IMR-90 (cell line): ENCODE data around the gene TDRKH.

ENCODE experiments used
- CTCF ChIP-seq: conservative IDR thresholded peaks from 2 replicates; pipeline ENCODE4 v1.5.1; 2012; ENCODE audit warnings: mild to moderate bottlenecking, low read depth, low read length, improper control_type of control experiment
- FOS ChIP-seq: fragments of 150-350 bp; IDR thresholded peaks from 2 replicates; pipeline ENCODE4 v1.6.1; 2016; ENCODE audit warnings: low read depth, low read length
- MAFK ChIP-seq: IDR thresholded peaks from 2 replicates; pipeline ENCODE4 v1.6.1; 2012; ENCODE audit warnings: low read depth, low read length, improper control_type of control experiment
- NFE2L2 ChIP-seq: fragments of 150-350 bp; IDR thresholded peaks from 2 replicates; pipeline ENCODE4 v1.6.1; 2016; ENCODE audit warnings: low read depth, mild to moderate bottlenecking, low read length
- POLR2A ChIP-seq: IDR thresholded peaks from 2 replicates; pipeline ENCODE4 v1.6.1; 2012; ENCODE audit warnings: mild to moderate bottlenecking, low read depth, low read length
- RAD21 ChIP-seq: IDR thresholded peaks from 2 replicates; pipeline ENCODE4 v1.6.1; 2012; ENCODE audit warnings: low read length, improper control_type of control experiment
- RCOR1 ChIP-seq: IDR thresholded peaks from 2 replicates; pipeline ENCODE4 v1.6.1; 2012; ENCODE audit warnings: mild to moderate bottlenecking, low read length, improper control_type of control experiment; ENCODE audit not compliant: insufficient replicate concordance
- RFX5 ChIP-seq: IDR thresholded peaks from 2 replicates; pipeline ENCODE4 v1.8.0; 2012; ENCODE audit warnings: low read depth, mild to moderate bottlenecking, low read length, moderate library complexity

GRCh38 chr1:151729157-151729965 lies 60.9 kb downstream of the TDRKH start:
- TF ChIP-seq FOS (no peak), CTCF (no peak), POLR2A (no peak), RCOR1 (no peak), RAD21 (no peak), NFE2L2 (no peak), MAFK (no peak), RFX5 (no peak)
